HG03442 (cell line): ENCODE measurements around the gene ESR1.
"Not testable (repeated sequence)": the region's sequence is repeated elsewhere in the genome, so short reads cannot be mapped to it uniquely, and the experiment has no call there.

ENCODE experiments used
- ATAC-seq: cut with Tn5 transposase; IDR thresholded peaks from one replicate; pipeline ENCODE4 v1.9.1; 2021; ENCODE audit warnings: mild to moderate bottlenecking, moderate library complexity; ENCODE audit not compliant: unreplicated experiment

ESR1 gene

DNA sequence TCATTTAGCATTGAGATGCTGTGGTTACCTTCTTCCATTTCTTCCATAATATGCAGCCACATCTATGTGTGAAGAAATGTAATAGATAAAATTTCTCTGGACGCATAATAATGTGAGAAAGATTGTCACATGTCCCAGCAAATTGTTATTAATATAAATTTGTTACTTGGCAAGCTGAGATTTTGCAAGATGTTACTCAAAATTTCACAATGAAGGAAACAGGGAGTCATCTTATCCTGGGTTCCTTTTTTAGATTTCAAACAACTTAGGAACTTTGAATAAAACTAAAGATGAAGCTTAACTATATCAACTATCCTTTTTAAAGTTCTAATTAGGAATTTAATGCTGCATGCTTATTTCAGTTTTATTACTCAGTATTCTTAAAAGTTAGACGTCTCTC, 3.6 kb downstream of the ESR1 start:
- no peak for ATAC-seq

DNA sequence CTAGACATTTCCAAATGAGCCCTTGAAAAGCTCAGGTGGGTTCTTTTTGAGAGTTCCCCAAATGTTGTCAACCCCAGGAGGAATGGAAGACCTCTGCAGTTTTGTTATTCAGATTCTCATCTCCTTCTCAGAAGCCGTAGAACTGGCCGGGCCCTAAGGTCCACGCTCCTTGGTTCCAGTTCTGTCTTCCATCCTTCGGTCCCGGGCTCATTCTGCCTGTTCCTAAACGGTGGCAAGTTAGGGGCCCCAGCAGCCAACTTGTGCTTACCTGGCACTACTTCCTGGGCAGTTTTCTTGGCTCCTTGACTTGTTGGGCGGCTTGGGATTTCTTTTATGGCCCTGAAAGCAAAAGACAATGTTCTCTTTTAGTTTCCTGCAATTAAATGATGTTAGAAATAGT, 6.4 kb downstream of the ESR1 start:
- no peak for ATAC-seq

DNA sequence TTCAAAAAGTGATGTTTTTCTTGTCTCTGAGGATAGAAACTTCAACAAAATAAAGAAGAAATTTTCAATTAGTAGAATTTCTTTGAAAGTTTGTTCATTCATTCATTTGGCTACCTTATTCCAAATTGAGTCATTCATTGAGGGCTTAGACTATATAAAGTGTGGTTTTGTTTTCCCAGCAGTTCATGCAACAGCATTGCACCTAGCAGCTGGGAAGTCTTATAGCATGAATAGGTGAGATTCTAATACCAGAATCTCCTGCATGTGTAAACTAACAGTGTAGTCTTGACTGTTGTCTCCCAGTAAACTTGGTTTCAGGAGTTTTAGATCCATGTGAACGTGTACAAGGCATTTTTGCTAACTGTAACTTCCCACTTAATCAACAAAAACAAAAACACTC, 7.1 kb downstream of the ESR1 start:
- ATAC-seq = no peak

DNA sequence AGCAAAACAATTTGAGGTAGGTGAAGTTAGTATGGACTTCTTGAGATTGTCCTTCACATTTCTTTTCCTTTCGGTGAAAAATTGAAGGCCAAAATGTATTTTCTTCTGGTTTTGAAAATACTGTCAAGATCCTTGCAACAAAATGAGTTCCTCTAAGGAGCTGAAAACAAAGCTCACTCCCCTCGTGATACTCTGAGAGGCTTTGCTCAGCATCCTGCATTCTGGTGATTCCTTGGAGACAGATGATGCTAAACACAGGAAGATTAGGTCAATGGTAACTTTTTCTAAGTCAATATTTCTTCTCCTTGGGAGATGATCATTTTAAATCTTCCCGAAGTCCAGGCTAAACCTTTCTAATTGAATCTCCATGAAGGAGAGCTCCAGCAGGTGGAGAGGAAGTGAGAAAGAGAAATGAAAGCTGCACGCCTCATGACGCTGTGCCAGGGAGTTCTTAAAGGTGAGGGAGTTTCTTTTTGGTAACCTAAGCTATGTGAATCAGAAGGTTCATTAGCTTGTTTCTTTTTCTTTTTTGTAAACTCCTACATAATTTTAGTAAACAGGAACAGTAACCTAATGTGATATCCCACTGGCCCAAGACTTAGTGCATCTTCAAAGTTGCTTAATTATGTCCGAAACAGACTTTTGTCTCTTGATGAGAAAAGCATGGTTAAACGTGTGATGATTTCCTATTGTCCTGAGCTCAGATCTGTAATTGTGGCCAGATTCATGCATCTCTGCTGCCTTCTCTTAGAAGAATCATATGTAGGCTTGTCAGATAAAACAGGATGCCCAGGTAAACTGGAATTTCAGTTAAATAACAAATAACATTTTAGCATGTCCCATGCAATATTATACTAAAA, 15.0 kb downstream of the ESR1 start:
- peak; percentile 96 for ATAC-seq

DNA sequence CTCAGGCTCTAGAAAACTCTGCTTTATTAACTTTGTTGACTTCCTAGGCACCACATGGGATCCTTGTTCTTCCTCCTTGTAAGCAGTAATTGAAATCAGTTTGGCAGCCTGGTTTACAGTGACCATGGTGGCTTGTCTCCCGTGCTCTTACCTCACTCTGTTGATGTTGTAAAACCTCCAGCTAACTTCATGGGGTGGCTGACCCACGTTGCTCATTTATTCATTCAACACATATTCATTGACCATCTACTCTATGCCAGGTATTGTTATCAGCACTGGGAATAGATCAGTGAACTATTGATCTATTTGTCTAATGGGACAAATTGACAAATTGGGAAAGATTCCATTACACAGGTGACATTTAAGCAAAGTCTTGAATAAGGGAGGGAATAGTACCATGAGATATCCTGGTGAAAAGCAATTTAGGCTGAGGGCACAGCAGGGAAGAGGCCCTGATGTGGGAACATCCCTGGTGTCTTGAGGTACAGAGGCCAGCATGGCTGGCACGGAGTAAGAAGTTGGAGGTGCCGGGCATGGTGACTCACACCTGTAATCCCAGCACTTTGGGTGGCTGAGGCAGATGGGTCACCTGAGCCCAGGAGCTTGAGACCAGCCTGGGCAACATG, 19.1 kb downstream of the ESR1 start:
- ATAC-seq = no peak

DNA sequence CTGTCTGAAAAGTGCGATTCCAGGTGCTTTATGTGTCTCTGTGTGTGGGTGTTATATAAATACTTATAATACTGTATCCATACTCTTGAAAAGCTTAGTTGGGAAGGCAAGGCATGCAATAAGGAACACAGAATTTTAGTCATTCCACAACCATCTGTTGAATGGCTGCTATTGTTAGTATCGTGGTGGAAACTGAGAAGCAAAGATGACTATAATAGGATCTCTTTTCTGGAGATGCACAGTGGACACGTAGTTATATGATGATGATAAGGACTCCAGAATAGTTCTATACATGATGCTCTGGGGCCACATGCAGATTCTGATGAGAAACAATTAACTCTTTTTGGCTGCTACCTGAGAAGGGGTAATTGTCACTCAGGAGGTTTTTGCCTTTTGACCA, 25.2 kb downstream of the ESR1 start:
- no peak for ATAC-seq

DNA sequence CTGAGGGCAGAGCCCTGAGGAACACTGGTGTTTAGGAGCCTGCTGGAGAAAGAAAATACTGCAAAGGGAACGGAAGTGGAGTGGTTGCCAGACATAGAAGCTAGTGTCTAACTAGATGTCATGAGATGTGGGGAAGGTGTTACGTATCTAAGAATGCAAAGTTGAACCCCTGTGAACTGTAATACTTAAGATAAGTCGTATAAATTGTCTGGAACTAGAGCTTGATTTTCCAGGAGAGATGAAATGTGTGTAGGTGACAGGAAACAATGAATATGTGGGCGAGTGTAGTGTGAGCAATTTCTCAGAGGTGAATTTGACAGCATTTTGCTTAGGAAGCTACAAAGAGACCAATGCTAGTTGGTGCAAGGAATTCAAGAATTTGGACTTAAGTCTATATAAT, 27.9 kb downstream of the ESR1 start:
- no peak for ATAC-seq

DNA sequence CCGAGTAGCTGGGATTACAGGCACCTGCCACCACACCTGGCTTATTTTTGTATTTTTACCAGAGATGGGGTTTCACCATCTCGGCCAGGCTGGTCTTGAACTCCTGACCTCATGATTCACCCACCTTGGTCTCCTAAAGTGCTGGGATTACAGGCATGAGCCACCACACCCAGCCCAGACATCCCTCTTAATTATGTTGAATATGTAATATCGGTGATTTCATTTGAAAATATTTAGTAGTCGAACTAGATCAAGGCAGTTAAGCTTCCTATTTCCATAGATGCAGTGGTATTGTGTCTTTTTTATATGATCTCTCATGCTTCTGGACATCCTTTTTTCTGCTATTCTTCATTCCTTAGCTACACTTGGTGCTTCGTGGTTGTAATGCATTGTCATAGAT, 29.7 kb downstream of the ESR1 start:
- ATAC-seq = no peak

DNA sequence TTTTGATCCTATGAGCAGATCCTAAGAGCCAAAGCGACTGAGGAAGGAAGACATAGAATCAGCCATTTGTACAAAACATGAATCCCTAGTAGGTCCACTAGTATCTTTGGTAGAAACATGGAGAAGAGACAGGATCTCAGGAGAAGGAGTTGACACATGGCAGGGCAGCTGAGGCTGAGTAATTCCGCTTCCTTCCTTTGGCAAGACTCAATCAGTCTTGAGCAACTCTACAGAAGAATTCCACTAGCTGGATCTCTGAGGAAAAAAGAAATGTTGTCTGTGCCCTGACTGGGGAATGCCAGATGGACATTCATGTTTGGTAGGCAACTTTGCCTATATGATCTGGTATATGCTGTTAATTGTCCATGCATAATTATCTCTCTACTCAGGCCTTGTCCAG, 35.3 kb downstream of the ESR1 start:
- no peak for ATAC-seq

DNA sequence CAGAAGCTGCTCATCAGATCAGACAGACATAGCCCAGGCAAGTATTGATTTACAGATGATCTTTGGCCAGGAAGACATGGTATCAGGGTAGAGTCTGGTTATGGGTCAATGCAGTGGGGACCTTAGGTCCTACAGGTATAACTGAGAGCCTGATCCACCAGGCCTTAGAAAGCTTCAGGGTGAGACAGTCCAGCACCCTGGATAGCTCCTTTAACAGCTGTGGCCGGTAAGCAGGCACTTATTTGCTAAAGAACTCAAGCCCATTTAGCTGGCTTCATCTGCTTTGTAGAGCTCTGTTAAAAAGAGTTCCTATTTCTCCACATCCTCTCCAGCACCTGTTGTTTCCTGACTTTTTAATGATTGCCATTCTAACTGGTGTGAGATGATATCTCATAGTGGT, 39.6 kb downstream of the ESR1 start:
- no peak for ATAC-seq

DNA sequence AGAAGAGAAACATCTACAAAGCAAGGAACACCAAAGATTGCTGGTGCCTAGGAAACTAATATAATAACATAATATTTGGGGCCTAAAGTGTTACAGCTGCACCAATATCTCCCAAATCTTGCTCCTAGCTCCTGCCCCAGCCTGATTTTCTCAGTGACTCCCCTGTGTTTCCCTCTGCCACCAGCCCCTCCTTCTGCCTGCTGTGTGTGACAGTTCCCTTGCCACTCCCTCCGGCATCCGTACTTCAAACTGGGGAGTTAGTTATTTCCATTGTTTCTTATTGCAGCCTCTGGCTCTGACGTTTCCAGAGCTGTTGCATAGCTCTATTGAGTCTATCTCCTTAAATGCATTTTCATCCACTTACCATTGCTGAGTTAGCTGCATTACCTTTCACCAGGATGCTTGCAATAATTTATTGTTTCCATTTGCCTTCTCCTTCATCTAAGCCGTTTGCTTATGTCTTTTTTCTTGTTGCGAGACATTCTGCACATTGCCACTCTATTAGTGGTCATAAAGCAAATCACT, 43.1 kb downstream of the ESR1 start:
- no peak for ATAC-seq

DNA sequence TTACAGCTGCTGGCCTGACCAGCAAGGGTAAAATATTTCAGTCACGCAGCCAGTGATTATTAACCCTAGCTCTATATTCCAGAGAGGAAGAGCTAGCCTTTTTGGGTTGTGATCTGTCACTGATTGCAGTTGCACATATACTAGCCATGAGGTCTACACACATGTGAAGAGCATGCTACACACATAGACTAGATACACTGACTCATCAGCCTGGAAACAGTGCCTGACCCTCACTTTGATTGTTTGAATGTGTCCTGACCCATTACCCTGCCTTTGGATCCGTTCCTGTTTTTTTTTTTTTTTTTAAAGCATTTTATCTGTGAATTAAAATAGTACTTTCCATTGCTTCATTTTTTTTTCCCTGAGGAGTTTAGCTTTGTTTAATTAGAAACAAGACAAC, 50.8 kb downstream of the ESR1 start:
- no peak for ATAC-seq

DNA sequence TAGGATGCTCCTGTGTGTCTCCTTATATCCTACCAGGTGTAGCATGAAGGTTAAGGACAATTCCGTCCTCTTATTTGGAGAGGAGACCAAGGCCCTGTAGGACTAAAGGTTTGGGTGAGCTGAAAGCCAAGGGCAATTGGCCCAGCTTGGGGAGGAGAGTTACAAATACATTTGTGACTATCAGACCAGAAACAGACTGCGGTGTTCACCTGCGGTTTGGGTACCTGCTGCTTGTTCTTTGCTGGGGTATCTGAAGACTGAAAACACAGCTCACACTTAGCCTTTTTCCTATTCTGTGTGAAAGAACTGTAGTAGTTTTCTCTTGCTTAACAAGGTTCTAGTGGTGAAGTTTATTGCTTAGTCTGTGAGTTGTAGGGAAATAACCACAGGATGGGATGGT, 55.0 kb downstream of the ESR1 start:
- no peak for ATAC-seq

DNA sequence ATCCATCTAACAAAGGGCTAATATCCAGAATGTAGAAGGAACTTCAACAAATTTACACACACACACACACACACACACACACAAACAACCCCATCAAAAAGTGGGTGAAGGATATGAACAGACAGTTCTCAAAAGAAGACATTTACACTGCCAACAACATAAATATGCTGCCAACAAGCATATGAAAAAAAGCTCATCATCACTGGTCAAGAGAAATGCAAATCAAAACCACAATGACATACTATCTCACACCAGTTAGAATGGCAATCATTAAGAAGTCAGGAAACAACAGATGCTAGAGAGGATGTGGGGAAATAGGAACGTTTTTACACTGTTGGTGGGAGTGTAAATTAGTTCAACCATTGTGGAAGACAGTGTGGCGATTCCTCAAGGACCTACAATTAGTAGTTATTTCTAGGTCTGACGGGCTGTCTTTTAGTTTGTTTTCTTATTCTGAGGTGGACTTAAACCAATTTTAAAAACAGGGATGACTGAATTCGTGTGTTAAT, 59.9 kb downstream of the ESR1 start:
- not testable (repeated sequence) for ATAC-seq

DNA sequence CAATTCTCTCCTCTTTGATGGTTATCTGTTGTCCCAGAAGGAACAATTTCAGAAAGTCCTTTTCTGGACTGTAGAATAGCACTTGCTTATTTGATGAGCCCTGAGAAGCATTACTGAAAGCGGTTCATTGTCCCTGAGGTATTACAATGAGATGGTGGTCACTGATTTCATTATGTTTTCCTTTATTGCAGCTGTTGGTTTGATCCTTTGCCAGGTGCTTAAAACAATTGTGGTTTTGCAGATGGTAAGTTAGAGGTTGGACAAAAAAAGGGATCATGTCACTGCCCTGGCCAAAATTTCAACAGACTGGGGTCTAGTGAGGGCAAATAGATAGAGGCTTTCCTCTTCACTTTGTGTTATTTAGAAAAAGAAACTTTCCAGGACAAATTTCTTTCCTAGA, 61.9 kb downstream of the ESR1 start:
- no peak for ATAC-seq

DNA sequence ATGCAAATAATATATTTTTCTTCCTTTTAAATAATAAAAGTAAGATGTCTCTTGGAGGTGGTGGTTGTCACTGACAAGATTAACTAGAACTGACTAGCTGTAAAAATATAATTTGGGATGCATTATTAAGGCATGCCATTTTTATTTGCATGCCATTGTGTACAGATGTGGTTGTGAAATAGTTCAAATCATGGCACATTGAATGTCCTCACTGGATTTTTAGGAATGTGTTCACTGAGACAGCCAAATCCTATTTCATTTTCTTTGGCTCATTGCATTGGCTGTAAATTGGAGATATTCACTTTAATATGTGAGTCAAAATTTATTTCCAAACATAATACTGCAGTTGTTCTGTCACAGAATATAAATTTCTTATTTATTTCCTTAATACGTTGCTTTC, 62.3 kb downstream of the ESR1 start:
- ATAC-seq = no peak

DNA sequence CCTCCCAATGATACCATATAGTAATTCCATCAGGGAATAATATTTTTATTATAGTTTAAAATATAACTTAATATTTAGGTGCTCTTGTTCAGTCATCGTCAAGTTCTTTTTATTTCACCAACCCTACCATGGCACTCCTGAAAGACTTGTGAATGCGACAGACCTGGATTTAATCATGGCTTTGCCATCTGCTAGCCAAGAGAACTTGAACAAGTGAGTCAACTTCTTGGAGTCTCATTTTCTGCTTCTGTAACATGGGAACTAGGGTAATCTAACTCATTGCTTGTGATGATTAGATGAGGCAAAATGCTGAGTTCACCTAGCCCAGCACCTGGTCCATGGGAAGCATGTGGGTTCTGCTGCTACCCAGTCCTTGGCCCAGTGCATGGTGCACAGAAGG, 62.9 kb downstream of the ESR1 start:
- no peak for ATAC-seq

DNA sequence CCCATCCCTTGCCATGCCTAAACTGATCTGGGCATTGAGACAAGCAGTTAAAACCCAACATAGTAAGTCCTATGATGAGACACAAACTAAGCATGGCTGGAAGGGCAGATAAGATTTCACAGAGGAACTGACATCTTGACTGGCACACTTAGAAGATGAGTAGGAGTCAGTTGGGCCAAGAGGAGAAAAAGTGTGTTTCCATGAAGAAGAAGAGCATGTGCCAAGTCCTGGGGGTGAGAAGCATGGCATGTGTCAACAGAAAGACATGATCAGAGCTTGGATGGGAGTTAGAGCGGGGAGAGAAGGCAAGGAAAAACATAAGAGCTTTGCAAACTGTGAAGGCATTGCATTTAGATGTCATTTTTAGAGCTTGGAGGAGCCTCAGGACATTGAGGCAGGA, 68.0 kb downstream of the ESR1 start:
- ATAC-seq = no peak

DNA sequence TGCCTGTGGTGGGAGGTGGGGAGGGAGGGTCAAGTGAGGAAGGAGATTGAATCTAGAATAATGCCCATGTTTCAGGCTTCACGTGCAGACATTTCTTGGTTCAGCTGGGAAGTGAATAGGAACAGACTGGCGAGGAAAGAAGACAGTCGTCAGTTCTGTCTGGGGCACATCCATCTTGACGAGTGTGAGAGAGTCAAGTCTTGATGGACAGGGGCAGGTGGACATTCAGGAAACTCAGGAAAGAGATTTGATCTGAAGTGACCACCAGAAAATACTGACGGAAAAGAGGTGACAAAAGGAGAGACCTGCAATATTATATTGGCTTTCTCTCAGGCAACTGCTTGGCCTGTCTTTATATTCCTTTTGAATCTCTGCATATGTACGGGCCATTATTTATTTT, 68.6 kb downstream of the ESR1 start:
- no peak for ATAC-seq

DNA sequence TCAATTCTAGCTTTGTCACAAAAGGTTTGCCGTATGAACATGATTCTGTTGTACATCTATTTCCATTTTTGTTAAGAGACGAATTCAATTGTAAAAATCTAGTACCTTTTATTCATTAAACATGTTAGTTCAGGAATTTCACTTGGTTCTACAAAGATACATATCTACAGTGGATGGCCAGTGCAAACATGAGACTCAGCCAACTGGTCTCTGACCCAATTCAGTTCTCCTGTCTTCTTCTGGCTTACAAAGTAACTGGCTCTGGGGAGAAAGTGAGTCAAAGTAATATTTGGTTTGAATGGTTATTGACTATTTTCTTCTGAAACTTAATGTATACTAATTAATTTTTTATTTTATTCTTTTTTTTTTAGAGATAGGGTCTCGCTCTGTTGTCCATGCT, 70.0 kb downstream of the ESR1 start:
- ATAC-seq = no peak

DNA sequence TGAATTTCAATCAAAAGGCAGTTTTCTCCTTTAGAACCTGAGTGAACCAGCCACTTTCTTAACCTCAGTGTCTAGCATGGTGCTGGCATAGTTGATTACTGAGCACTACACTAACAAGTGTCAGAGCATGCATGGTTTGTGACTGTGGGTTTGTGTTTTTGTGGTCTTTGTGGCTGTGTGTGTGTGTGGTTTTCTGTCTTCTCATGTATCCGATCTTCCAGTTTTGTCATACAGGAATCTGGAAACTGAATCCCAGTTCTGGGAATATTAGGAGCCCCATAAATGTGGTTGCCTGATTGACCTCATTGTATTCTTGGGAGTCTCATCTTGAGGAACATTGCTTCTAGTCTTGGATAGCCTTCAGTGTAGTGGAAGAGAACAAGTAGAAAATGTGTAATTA, 73.7 kb downstream of the ESR1 start:
- no peak for ATAC-seq

DNA sequence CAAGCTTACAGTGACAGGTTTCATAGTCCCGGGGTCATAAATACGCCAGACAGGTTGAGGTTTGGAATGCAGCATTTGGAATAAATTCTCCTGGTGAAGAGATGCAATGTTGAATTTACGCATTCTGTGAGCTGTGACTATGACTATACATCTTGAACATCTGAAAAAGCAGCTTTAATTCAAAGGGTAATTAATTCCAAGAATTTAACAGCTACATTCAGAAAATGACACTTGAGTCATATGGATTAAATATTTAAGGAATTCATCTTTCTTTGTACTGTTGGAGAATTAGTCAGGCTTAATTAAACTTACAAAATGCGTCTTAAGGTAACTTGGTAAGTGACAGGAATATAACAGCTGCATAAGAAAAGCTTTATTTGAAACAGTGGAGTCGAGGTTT, 74.7 kb downstream of the ESR1 start:
- no peak for ATAC-seq
